IPS-20b (cell line): ENCODE data around the gene SLC25A12.
A peak's percentile ranks its signal among the peaks of the same experiment; 100 is the strongest.
"Not testable (repeated sequence)": the region's sequence is repeated elsewhere in the genome, so short reads cannot be mapped to it uniquely, and the experiment has no call there.

Source experiments
- H3K27ac ChIP-seq: one replicate; pipeline ENCODE4 v1.5.1; 2013; ENCODE audit warnings: low read length
- H3K27me3 ChIP-seq: 2 replicates; pipeline ENCODE4 v1.6.1; 2013; ENCODE audit warnings: mild to moderate bottlenecking, low read length, inconsistent platforms; ENCODE audit not compliant: insufficient read depth
- H3K36me3 ChIP-seq: 2 replicates; pipeline ENCODE4 v1.6.1; 2013; ENCODE audit warnings: low read depth, mild to moderate bottlenecking, inconsistent platforms, low read length, moderate library complexity; ENCODE audit not compliant: insufficient read depth
- H3K4me1 ChIP-seq: 2 replicates; pipeline ENCODE4 v1.6.1; 2013; ENCODE audit warnings: mild to moderate bottlenecking, control low read depth, inconsistent platforms, low read length, moderate library complexity; ENCODE audit not compliant: insufficient read depth
- H3K4me3 ChIP-seq: 2 replicates; pipeline ENCODE4 v1.5.1; 2013; ENCODE audit warnings: mild to moderate bottlenecking, low read length, inconsistent platforms
- H3K9ac ChIP-seq: 2 replicates; pipeline ENCODE4 v1.6.1; 2013; ENCODE audit warnings: low read depth, mild to moderate bottlenecking, inconsistent platforms, low read length, moderate library complexity
- H3K9me3 ChIP-seq: 2 replicates; pipeline ENCODE4 v1.6.1; 2013; ENCODE audit warnings: mild to moderate bottlenecking, low read depth, low read length, inconsistent platforms; ENCODE audit not compliant: insufficient read depth

The SLC25A12 gene

DNA sequence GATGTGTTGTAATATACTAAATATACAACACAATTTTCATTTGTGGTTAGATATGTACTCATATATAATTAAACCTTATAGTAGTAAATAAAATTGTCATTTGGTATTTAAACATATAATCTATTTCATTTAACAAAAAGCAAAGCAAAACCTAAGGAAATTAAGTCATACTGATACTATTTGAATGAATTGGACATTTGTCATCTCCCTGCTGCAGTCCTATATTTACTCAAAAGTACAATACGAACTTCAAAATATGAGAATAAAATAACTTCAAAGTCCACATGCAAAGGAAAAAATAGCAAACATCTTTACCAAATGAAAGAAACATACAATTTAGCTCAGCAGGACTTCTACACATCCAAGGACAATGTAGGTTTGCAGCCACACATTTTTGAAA, 16.4 kb upstream of the SLC25A12 start:
- Histone ChIP-seq H3K9ac (no peak overlapping the region), H3K36me3 (no peaks in the 10 kb centered on the region), H3K27ac (no peak overlapping the region), H3K27me3 (no peaks in the 10 kb centered on the region), H3K9me3 (no peaks in the 10 kb centered on the region), H3K4me1 (no peaks in the 10 kb centered on the region), H3K4me3 (no peak overlapping the region)

DNA sequence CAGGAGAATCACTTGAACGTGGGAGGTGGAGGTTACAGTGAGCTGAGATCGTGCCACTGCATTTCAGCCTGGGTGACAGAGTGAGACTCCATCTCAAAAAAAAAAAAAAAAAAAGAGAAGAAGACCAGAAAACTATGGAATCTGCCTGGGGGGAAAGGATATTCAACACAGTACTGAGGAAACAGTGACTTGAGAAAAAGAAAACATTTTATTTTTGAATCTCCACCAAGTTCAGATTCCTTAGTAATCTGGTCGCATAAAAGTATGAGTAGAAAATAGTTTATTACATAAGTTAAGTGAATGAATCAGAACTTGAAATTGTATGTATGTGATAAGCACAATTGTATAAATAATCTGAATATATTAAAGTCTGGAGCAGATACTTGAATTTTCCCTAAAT, 15.2 kb upstream of the SLC25A12 start:
- Histone ChIP-seq H3K4me3 (no peak overlapping the region), H3K27me3 (no peaks in the 10 kb centered on the region), H3K9ac (no peak overlapping the region), H3K36me3 (no peaks in the 10 kb centered on the region), H3K27ac (no peak overlapping the region), H3K4me1 (no peaks in the 10 kb centered on the region), H3K9me3 (no peaks in the 10 kb centered on the region)

DNA sequence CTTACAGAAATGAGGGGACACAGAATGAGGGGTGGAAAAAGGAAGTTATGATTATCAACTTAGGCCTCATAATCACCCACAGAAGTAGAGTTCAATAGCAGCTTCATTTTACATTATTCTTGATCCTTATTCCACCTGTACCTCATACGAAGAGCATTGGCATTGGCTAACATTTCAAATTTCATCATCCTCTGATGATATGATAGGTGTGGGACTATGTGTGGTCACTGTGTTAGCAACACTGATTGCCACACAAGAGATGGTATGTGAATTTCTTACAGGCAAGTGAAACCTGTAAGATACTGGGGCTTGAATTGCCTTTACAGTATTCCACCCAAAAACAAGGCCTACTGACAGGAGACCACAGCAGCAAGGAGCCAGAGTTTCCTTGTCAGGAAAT, 14.2 kb upstream of the SLC25A12 start:
- Histone ChIP-seq H3K4me3 (no peak overlapping the region), H3K27ac (no peak overlapping the region), H3K4me1 (no peaks in the 10 kb centered on the region), H3K9ac (no peak overlapping the region), H3K9me3 (no peaks in the 10 kb centered on the region), H3K27me3 (no peaks in the 10 kb centered on the region), H3K36me3 (no peaks in the 10 kb centered on the region)

DNA sequence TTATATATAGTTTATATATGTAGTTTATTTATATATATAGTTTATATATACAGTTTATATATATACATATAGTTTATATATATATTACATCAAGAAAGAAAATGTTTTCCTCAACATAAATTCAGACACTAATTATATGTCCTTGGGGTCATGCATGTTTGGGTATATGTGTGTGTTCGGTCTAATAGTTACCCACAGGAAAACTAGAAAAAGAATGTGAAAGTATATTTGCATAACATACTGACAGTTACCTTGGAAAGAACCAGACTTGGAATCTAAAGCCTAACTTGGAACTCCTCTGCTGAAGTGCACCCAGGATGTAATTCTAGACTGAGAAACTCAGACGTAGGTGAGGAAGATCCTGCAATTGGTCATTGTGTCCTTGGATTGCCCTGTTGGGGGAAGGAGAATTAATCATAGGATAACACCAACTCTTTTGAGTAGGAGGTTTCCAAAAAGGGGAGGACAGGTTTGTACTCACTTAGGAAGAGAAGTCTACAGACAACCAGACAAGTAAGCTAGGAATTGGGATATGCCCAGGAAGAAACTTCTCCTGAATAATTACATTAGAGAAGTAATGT, 8.9 kb upstream of the SLC25A12 start:
- Histone ChIP-seq H3K27ac (no peak overlapping the region), H3K27me3 (no peaks in the 10 kb centered on the region), H3K36me3 (no peaks in the 10 kb centered on the region), H3K9ac (no peak overlapping the region), H3K4me1 (no peaks in the 10 kb centered on the region), H3K4me3 (no peak overlapping the region), H3K9me3 (peaks cover 6% of the 10 kb centered on the region; the same call in 1 of the 2 replicates)

DNA sequence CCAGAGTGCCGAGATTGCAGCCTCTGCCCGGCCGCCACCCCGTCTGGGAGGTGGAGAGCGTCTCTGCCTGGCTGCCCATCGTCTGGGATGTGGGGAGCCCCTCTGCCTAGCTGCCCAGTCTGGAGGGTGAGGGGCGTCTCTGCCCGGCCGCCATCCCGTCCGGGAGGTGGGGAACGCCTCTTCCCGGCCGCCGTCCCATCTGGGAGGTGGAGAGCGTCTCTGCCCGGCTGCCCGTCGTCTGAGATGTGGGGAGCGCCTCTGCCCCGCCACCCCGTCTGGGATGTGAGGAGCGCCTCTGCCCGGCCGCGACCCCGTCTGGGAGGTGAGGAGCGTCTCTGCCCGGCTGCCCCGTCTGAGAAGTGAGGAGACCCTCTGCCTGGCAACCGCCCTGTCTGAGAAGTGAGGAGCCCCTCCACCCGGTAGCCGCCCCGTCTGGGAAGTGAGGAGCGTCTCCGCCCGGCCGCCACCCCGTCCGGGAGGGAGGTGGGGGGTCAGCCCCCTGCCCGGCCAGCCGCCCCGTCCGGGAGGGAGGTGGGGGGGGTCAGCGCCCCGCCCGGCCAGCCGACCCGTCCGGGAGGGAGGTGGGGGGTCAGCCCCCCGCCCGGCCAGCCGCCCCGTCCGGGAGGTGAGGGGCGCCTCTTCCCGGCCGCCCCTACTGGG, 5.7 kb upstream of the SLC25A12 start:
- H3K36me3 ChIP-seq, H3K9me3 ChIP-seq: not testable (repeated sequence)

DNA sequence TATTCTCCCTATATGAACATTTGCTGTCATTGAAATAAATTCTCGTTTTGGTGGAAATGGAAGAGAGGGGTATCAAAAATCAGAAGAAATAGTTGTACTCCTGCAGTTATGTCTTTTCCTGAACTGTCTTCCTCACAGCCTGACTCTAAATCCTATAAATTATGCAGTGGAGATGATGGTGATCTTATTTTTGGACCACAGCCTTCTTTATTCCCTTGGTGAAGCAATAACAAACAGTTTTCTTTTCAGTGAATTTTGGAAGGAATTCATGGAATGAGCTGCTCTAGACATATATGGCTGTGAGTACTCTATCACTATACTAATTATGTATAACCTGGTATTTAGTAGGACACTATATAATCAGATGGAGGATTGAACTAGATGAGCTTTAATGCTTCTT, 1.7 kb upstream of the SLC25A12 start:
- H3K27me3 ChIP-seq = no peaks in the 10 kb centered on the region
- peaks cover 7% of the 10 kb centered on the region; the same call in 1 of the 2 replicates for H3K4me1 ChIP-seq
- no peaks in the 10 kb centered on the region for H3K36me3 ChIP-seq
- peaks cover 6% of the 10 kb centered on the region; the same call in 1 of the 2 replicates for H3K9me3 ChIP-seq
- no peak overlapping the region for H3K4me3 ChIP-seq
- H3K9ac ChIP-seq = no peak overlapping the region
- H3K27ac ChIP-seq = no peak overlapping the region

More for the DNA sequence above, 5.7 kb upstream of the SLC25A12 start:
- not testable (repeated sequence) for H3K9ac ChIP-seq, H3K4me3 ChIP-seq, H3K27me3 ChIP-seq, H3K4me1 ChIP-seq, H3K27ac ChIP-seq

DNA sequence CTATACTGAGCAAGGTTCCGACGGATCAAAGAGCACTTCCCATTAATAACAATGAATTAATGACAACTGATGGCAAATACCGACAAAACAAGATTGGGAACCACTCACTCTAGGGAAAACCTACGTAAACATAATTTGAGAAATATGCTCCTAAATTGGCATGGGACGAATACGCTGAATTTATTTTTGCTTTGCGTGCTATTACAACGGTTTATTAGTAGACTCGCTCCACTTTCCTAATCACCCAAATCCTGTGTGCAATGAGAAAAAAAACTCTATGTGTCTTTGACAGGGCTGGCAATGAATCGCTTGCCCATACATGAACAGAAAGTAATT, 536 bp upstream of the SLC25A12 start:
- Histone ChIP-seq H3K27ac (no peak overlapping the region), H3K36me3 (no peaks in the 10 kb centered on the region), H3K4me3 (peak overlapping the region; percentile 91), H3K4me1 (peaks cover 7% of the 10 kb centered on the region; the same call in 1 of the 2 replicates), H3K27me3 (no peaks in the 10 kb centered on the region), H3K9ac (peak overlapping the region; percentile 80; the same call in 1 of the 2 replicates), H3K9me3 (peaks cover 6% of the 10 kb centered on the region; the same call in 1 of the 2 replicates)

DNA sequence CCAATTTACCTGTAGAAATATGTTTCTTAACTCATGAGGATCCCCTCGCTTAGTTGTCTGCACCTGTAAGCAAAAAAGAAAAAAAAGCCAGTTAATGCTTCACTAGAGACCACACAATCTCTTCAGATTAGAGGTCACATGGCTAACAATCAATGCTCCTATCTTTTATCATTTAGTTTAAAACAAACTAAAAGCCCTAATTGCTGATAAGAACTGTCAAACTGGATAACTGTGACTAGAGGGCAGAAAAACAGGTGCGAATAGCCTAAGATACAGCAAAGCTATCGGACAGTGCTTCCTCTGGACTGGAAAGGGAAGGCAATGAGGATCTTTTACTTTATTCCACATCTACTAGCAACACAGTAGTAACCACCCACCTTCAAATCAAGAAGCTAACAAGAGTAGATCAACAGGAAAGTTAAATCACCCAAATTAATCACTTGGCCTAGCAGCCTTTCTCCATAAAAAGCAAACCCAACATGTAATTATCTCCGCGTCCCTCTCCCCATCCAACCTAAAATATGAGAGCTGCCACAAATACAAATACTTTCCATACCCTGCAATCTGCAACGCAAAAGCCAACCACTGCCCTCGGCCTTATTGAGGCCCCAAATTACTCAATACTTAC, 734 bp downstream of the SLC25A12 start:
- Histone ChIP-seq H3K9ac (peak overlapping the region; percentile 80; the same call in 1 of the 2 replicates), H3K36me3 (no peaks in the 10 kb centered on the region), H3K4me1 (peaks cover 7% of the 10 kb centered on the region; the same call in 1 of the 2 replicates), H3K27me3 (no peaks in the 10 kb centered on the region), H3K4me3 (peak overlapping the region; percentile 91), H3K27ac (no peak overlapping the region), H3K9me3 (peaks cover 2% of the 10 kb centered on the region; the same call in 1 of the 2 replicates)

DNA sequence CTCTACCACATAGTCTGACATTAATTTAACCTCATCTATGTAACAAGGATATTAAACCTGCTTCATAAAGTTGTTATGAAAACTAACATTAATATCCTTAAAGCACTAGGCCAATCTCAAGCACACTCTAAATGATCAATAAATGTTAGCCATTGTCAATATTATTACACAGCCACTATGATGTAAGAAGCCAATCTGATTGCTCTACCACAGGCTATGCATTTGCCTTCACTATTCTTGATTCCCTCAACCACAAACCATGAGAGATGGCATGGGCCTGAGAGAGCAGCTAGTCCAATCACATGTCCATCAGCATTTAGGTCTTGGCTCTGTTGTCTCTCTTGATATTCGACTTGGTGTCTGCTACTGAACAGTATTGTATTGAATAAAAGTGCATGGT, 4.2 kb downstream of the SLC25A12 start:
- H3K4me1 ChIP-seq = peaks cover 7% of the 10 kb centered on the region; the same call in 1 of the 2 replicates
- no peak overlapping the region for H3K4me3 ChIP-seq
- H3K27ac ChIP-seq = no peak overlapping the region
- no peaks in the 10 kb centered on the region for H3K27me3 ChIP-seq
- no peak overlapping the region for H3K9ac ChIP-seq
- 0 out of 2 replicates have a peak, but pooled peaks cover 3% of the 10 kb centered on the region for H3K36me3 ChIP-seq
- no peaks in the 10 kb centered on the region for H3K9me3 ChIP-seq

DNA sequence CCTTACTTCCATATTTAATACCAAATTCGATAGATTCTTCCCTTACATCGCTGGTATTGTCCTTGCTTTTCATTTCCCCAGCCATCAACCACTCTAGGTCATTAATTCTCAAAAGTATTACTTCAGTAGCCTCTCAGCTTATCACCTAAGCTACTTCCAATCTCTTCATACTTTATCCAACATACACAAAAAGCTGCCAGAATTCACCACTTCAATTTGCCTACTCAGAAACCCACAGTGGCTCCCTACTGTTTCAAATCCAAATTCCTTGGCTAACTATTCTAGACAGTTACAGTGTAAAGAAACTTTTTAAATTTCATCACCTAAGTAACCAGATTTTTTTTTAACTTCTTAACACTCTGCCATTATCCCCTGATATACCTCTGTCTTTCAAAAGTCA, 4.7 kb downstream of the SLC25A12 start:
- Histone ChIP-seq H3K9ac (no peak overlapping the region), H3K36me3 (0 out of 2 replicates have a peak, but pooled peaks cover 3% of the 10 kb centered on the region), H3K27ac (no peak overlapping the region), H3K4me3 (no peak overlapping the region), H3K9me3 (no peaks in the 10 kb centered on the region), H3K27me3 (no peaks in the 10 kb centered on the region), H3K4me1 (peaks cover 4% of the 10 kb centered on the region; the same call in 1 of the 2 replicates)

DNA sequence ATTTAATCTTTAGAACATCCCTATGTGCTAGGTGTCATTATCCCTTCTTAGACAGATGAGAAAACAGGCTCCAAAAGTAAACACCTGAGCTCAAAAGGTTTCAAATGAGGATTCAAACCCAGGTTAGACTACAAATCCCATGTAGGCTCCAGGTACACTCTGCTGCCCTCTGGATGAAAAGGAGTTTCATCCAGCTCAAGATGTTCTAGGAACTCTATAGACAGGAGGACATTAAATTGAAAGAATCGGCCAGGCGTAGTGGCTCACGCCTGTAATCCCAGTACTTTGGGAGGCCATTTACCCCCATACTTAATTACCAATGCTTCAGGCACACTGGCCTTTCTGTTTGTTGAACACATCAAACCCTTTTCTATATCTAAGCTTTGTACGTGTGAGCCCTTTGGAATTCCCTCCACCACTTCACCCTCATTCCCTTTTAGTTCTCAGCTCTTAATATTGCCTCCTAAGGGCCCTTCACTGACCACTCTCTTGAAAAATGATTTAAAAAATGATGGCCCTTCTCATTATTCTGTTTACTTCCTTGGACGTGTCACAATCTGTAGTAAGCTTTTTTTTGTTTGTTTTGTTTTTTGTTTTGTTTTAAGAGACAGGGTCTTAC, 10.7 kb downstream of the SLC25A12 start:
- 0 out of 2 replicates have a peak, but pooled peaks cover 3% of the 10 kb centered on the region for H3K36me3 ChIP-seq
- no peaks in the 10 kb centered on the region for H3K27me3 ChIP-seq
- no peak overlapping the region for H3K9ac ChIP-seq
- H3K4me1 ChIP-seq = no peaks in the 10 kb centered on the region
- H3K27ac ChIP-seq = no peak overlapping the region
- no peaks in the 10 kb centered on the region for H3K9me3 ChIP-seq
- H3K4me3 ChIP-seq = no peak overlapping the region
